HFFc6 (cell line): ENCODE measurements around the gene MALRD1. TPM values are rescaled to one million over a fixed set of nuclear protein-coding genes. Genes with fewer than 3 reads are reported as not detected.

Experiments
- DNase-seq: peaks from one replicate; pipeline ENCODE4 v3.0.0-alpha.2; 2018
- H3K27ac Mint-ChIP-seq: 2 replicates; pipeline ENCODE4 v1.8.0; 2020; ENCODE audit warnings: mild to moderate bottlenecking, mixed read lengths
- H3K27me3 Mint-ChIP-seq: 2 replicates; pipeline ENCODE4 v1.8.0; 2021; ENCODE audit warnings: mild to moderate bottlenecking, moderate library complexity, mixed read lengths; ENCODE audit not compliant: insufficient read depth
- H3K36me3 Mint-ChIP-seq: 2 replicates; pipeline ENCODE4 v1.8.0; 2021; ENCODE audit warnings: low read depth, mixed read lengths
- H3K4me1 Mint-ChIP-seq: 2 replicates; pipeline ENCODE4 v1.8.0; 2020; ENCODE audit warnings: low read depth, mixed read lengths
- H3K4me3 Mint-ChIP-seq: 2 replicates; pipeline ENCODE4 v1.8.0; 2020; ENCODE audit warnings: mild to moderate bottlenecking, moderate library complexity, mixed read lengths
- H3K9me3 Mint-ChIP-seq: 2 replicates; pipeline ENCODE4 v1.8.0; 2020; ENCODE audit warnings: mild to moderate bottlenecking, mixed read lengths
- CTCF ChIP-seq: fragments of 200-600 bp; sonication (generic); IDR thresholded peaks from 2 replicates; pipeline ENCODE4 v1.5.0; 2021; ENCODE audit warnings: antibody characterized with exemption, mild to moderate bottlenecking
- total RNA-seq, 6 experiments: library from RNA; stranded (reverse); fragmentation: NEBNext Ultra II Directional; extraction: Animal tissue kit (Norgen Biotek cat#: 25700); gene quantifications; 2 replicates in 1 of 6; 3 replicates in 5 of 6; pipeline ENCODE4 v1.2.3, GENCODE V29; 2021

The MALRD1 gene
- total RNA-seq, 6 experiments from 2014 or later = not detected

- Mint-ChIP-seq H3K9me3 (no peaks in the 10 kb centered on the region), H3K27ac (no peak overlapping the region), H3K27me3 (no peaks in the 10 kb centered on the region), H3K36me3 (no peaks in the 10 kb centered on the region), H3K4me1 (peaks cover 21% of the 10 kb centered on the region), H3K4me3 (no peak overlapping the region)
- no peak for TF ChIP-seq CTCF
- peak; percentile 32 for DNase-seq
Observed at GRCh38 chr10:19702215-19702614, 653.6 kb downstream of the MALRD1 start.

GRCh38 chr10:19704544-19704943 is 655.9 kb downstream of the MALRD1 start:
- no peaks in the 10 kb centered on the region for H3K27me3 Mint-ChIP-seq
- no peak for DNase-seq
- H3K4me3 Mint-ChIP-seq = no peak overlapping the region
- peaks cover 21% of the 10 kb centered on the region for H3K4me1 Mint-ChIP-seq
- H3K9me3 Mint-ChIP-seq = no peaks in the 10 kb centered on the region
- TF ChIP-seq CTCF = no peak
- no peak overlapping the region for H3K27ac Mint-ChIP-seq
- H3K36me3 Mint-ChIP-seq = no peaks in the 10 kb centered on the region

GRCh38 chr10:19705250-19705649 is 656.6 kb downstream of the MALRD1 start:
- H3K9me3 Mint-ChIP-seq = no peaks in the 10 kb centered on the region
- DNase-seq = no peak
- H3K27me3 Mint-ChIP-seq = no peaks in the 10 kb centered on the region
- no peaks in the 10 kb centered on the region for H3K36me3 Mint-ChIP-seq
- TF ChIP-seq CTCF = no peak
- H3K27ac Mint-ChIP-seq = no peak overlapping the region
- H3K4me3 Mint-ChIP-seq = no peak overlapping the region
- peaks cover 21% of the 10 kb centered on the region for H3K4me1 Mint-ChIP-seq

GRCh38 chr10:19706904-19707303 is 658.3 kb downstream of the MALRD1 start:
- H3K27me3 Mint-ChIP-seq = no peaks in the 10 kb centered on the region
- no peak overlapping the region for H3K4me3 Mint-ChIP-seq
- no peak for DNase-seq
- H3K36me3 Mint-ChIP-seq = peaks cover 6% of the 10 kb centered on the region; the same call in 1 of the 2 replicates
- peaks cover 21% of the 10 kb centered on the region for H3K4me1 Mint-ChIP-seq
- no peak for TF ChIP-seq CTCF
- H3K27ac Mint-ChIP-seq = no peak overlapping the region
- peaks cover 6% of the 10 kb centered on the region; the same call in 1 of the 2 replicates for H3K9me3 Mint-ChIP-seq

GRCh38 chr10:19707376-19707775 is 658.8 kb downstream of the MALRD1 start:
- Mint-ChIP-seq H3K4me3 (no peak overlapping the region), H3K27me3 (no peaks in the 10 kb centered on the region), H3K27ac (no peak overlapping the region), H3K36me3 (peaks cover 6% of the 10 kb centered on the region; the same call in 1 of the 2 replicates), H3K9me3 (peaks cover 9% of the 10 kb centered on the region; the same call in 1 of the 2 replicates), H3K4me1 (peaks cover 21% of the 10 kb centered on the region)
- no peak for DNase-seq
- no peak for TF ChIP-seq CTCF

GRCh38 chr10:19708031-19708430 is 659.4 kb downstream of the MALRD1 start:
- Mint-ChIP-seq H3K36me3 (peaks cover 6% of the 10 kb centered on the region; the same call in 1 of the 2 replicates), H3K27ac (no peak overlapping the region), H3K27me3 (no peaks in the 10 kb centered on the region), H3K4me3 (no peak overlapping the region), H3K4me1 (peaks cover 16% of the 10 kb centered on the region), H3K9me3 (peaks cover 9% of the 10 kb centered on the region; the same call in 1 of the 2 replicates)
- DNase-seq = no peak
- no peak for TF ChIP-seq CTCF
